GM21576 (cell line): ENCODE data around the gene PIK3C2G.
"Not testable (repeated sequence)": the region's sequence is repeated elsewhere in the genome, so short reads cannot be mapped to it uniquely, and the experiment has no call there.

Experiments
- ATAC-seq: cut with Tn5 transposase; IDR thresholded peaks from one replicate; pipeline ENCODE4 v1.9.1; 2021; ENCODE audit warnings: mild to moderate bottlenecking, moderate library complexity; ENCODE audit not compliant: unreplicated experiment

Gene PIK3C2G, protein sequence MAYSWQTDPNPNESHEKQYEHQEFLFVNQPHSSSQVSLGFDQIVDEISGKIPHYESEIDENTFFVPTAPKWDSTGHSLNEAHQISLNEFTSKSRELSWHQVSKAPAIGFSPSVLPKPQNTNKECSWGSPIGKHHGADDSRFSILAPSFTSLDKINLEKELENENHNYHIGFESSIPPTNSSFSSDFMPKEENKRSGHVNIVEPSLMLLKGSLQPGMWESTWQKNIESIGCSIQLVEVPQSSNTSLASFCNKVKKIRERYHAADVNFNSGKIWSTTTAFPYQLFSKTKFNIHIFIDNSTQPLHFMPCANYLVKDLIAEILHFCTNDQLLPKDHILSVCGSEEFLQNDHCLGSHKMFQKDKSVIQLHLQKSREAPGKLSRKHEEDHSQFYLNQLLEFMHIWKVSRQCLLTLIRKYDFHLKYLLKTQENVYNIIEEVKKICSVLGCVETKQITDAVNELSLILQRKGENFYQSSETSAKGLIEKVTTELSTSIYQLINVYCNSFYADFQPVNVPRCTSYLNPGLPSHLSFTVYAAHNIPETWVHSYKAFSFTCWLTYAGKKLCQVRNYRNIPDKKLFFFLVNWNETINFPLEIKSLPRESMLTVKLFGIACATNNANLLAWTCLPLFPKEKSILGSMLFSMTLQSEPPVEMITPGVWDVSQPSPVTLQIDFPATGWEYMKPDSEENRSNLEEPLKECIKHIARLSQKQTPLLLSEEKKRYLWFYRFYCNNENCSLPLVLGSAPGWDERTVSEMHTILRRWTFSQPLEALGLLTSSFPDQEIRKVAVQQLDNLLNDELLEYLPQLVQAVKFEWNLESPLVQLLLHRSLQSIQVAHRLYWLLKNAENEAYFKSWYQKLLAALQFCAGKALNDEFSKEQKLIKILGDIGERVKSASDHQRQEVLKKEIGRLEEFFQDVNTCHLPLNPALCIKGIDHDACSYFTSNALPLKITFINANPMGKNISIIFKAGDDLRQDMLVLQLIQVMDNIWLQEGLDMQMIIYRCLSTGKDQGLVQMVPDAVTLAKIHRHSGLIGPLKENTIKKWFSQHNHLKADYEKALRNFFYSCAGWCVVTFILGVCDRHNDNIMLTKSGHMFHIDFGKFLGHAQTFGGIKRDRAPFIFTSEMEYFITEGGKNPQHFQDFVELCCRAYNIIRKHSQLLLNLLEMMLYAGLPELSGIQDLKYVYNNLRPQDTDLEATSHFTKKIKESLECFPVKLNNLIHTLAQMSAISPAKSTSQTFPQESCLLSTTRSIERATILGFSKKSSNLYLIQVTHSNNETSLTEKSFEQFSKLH (N-terminal part only)

DNA sequence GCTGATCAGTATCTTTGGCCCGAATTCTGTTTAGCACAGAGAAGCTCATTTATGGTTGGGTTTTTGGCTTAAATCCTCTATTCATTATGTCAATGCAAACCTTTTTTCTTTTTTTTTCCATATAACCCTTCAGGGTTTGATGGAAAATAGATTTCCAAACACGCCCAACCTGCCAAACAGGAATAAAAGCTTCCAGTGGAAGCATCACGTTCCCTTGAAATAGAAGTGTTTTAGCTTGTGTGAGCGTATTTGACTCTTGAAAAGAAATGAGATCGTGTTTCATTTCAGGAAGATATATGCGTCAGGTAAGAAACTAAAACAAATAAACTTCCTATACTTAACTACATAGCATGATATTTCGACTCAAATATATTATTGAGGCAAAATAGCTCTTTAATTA is at the start of gene PIK3C2G:
Gene PIK3C2G, plus strand, starts transcription at position 246 of the 400 bp plus-strand sequence. CDS start 20,564 bp downstream, outside the sequence.
- ATAC-seq = no peak

DNA sequence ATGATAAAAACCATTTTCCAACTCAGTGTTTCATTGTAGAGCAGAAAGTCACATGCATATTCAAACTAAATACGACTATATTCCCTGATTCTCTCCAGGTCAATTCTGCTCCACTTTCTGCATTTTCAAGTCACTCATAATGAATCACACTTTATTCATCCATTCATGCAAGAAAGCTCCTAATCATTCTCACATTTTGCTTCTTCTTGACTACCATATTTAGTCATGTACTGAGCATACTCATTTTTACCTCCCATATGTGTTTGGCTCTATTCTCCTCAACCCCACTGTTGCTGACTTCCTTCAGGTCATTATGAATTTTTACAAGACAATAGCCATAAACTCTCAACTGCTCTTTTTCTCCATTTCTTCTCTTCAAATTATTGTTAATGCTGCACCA is 43.4 kb upstream of the PIK3C2G start:
- no peak for ATAC-seq

DNA sequence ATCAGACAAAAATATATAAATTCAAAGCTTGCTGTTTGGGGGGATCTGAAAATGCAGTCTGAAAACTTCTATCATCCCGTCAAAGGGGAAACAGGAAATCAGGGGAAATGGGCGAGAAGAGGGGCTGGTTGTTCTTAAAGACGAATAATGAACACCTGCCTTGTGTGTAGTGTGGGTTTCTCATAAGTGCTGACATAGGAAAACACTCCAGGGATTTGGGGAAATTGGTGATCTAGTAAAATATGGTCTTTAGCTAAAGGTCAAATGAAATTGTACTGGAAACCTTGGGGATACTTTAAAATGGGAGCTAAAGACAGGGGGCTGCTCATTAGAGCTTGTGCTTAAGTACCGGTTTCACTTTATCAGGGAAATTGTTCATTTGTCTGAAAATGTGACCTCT is 39.6 kb upstream of the PIK3C2G start:
- no peak for ATAC-seq

DNA sequence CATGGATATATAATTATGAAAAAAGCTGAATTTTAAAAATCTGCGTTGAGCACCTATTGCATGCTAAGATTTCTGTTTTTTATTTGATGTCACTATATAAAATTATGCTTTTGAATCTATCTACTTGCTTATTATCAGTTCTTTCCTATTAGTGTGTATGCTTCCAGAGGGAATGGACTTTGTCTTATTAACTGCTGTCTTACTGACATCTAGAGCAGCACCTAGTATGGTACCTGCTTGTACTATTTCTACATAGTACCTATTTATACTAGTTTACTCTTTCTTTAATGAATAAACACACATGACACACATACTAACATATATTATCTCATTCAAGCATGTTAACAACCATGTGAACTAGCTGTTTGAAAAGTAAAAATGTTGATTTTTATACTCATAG is 38.6 kb upstream of the PIK3C2G start:
- no peak for ATAC-seq

DNA sequence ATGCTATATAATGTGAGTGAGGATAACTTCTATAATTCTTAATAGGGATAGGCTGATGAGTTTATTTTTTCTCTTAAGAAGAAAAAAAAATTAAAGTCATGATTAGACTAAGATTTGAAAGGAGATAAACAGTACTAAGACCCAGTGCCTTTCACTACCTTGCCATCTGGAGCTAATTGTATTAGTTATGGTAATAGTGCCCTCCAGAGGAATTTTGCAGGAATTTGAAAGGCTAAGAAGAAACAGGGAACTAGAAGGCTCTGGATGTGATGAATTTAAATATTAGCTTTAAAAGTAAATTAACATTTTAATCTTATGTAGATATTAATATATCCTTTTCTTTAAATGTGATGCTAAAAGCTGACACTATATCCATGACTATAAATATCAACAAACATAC is 36.6 kb upstream of the PIK3C2G start:
- ATAC-seq = no peak

DNA sequence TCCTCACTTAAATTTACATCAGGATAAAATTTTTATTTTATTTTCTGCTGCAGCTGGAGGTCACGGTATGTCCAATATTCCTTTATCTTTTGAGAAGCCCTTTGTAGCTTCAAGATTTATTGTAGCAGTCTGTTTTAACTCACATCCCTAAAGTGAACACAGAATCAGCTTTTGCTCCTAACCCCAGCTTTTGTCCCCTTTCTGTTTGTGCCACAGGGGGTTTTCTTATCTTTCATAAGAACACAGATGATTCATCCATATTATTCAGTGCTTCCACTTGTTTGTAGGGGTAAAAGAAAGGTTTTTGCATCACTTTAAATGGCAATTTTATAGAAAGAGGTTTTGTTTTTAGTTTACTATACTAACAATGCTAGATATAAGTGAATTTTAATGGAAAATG is 21.8 kb upstream of the PIK3C2G start:
- no peak for ATAC-seq

DNA sequence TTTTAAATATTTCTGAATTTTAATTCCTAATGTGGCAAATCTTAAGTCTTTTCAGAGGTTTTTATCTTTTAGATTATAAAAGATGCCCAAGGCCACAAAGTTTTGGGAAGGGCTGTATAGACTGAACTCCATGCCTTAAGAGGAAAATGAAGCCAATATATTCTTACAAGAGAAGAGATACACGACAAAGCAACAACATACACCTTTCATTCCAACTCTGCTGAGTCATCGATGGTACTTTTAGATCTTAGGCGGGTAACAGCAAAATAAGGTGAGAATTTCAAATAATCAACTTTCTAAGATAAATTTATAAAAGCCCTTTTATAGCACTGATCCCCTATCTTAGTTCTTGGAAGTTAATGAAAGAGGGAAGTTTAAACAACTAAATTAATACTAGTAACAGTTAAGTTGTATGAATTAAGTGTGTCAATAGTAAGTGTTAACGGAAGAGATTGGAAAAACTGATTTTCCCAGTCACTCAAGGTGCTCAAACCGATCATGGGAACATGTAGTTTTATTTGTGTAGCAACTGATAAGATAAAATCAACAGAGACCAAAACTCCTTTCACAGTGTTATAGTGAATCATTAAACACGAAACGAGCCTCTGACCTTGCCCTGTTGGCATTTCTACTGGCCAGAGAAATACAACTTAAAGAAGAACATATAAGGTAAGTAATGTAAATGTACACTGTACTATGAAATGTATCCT is 18.8 kb upstream of the PIK3C2G start:
- no peak for ATAC-seq

DNA sequence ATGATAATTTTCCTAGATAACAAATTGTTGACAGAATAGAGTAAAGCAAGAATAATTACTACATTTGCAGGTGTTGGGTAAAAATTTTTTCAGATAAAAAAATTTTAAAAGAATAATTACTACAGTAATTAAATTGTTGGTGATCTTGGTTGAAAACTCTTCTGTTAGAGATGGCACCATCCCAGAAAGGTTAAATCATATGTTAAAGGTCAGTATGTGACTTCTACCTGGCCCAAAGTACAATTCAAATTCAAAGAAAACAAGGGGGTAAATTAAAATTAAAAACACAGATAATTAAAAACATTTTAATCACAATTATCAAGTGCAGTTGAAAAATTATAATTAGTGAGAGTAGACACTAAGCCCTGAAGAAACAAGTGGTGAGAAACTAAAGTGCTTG is 18.1 kb upstream of the PIK3C2G start:
- no peak for ATAC-seq

DNA sequence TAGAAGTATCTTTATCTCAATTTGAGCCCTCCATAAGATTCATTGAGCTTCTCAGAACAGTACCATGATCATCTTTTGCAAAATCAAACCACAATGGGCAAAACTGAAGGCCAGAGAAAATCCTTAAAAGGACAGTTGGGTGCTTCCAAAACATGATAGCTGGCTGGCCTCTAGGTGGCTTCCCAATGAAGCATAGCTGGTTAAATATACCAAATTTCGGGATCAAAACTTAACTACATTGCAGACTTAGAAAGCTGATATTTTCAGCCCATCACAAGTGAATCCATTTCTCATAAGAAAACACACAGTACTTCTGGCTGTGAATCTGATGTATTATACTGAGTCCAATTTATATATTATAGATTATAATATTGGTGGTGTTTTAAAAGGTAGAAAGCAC is 15.3 kb upstream of the PIK3C2G start:
- no peak for ATAC-seq

DNA sequence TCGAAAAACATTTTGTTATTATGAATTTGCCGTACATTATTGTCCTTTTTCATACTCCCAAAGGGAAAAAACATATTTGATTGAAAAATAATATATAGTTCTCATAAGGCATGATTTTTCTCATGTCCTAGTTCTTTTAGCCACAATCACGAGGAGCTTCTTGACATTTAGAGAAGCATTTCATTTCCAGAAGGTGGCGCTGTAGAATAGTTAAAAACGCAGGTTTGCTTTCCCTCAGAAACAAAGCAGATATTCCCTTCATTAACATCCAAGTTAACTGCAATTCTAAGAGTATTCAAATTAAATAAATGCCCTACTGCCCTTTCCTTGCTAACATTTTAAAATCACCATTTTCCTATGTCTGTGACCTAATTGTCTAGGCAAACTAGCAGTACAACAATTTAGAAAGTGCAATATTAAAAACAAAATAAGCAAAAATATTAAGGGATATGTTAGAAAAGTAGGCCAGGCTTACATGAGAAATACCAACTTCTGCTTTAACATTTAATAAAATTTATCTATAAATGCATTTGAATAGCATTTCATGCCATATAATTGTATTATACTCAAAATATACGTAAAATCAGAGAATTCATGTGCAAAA is 10.9 kb upstream of the PIK3C2G start:
- ATAC-seq = no peak

DNA sequence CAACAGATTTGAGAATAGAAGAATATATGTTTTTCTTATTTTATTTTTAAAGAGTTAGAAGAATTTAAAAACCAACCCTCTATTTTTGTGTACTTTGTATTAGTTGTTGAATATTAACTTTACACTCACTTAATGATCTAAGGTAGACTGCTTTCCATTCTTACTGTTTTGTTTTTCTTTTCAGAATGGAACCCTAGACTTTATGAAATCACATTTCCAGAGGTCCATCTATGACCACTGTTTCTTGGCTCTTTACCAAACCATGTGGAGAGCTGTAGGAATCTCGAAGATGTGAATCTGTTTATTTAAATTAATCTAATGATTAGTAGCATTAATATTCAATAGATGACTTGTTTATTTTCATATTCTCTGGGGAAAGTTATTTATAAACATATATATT is 7.2 kb upstream of the PIK3C2G start:
- no peak for ATAC-seq

DNA sequence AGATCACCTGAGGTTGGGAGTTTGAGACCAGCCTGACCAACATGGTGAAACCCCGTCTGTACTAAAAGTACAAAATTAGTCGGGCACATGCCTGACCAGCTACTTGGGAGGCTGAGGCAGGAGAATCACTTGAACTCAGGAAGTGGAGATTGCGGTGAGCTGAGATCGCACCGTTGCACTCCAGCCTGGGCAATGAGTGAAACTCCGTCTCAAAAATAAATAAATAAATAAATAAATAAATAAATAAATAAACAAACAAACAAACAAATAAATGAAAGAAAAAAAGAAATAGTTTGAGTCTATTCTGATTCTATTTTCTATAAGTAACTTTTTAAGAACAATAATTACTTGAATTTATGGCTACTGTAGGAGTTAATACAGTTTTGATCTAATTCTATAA is 6.3 kb upstream of the PIK3C2G start:
- not testable (repeated sequence) for ATAC-seq

DNA sequence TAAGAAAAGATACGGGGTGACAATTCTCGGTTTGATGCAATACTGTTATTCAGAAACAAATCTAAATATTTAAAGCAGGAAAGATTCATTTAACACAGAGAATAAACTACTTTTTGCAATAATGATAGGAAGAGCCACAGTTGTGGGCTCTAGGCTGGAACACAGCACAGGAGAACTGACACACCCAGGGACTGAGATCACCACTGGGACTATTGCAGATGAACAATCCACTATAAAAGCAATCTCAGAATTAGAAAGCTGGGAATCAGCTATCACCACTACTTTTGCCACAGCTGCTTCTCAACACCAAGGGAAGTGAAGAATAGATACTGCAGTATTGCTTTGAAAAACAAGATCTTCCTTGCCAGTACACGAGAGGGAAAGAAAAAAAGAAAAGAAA is 4.1 kb upstream of the PIK3C2G start:
- ATAC-seq = no peak

DNA sequence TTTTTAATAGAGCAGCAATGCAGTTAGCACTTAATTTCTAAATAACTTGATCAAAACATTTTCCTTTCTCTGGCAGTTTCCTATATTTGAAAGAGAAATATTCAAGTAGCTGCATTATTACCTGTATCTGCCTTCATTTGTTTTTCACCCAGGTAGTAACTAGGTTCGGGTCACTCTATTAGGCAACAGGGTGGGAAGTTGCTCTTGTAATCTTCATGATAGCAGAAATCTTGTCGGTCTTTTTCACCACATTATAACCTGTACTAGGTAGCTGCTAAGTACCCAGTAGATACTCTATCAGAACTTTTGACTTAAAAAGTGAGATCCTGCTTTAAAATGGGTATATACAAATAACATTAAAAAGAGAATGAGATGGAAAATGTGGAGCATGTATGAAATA is 2.4 kb upstream of the PIK3C2G start:
- no peak for ATAC-seq

DNA sequence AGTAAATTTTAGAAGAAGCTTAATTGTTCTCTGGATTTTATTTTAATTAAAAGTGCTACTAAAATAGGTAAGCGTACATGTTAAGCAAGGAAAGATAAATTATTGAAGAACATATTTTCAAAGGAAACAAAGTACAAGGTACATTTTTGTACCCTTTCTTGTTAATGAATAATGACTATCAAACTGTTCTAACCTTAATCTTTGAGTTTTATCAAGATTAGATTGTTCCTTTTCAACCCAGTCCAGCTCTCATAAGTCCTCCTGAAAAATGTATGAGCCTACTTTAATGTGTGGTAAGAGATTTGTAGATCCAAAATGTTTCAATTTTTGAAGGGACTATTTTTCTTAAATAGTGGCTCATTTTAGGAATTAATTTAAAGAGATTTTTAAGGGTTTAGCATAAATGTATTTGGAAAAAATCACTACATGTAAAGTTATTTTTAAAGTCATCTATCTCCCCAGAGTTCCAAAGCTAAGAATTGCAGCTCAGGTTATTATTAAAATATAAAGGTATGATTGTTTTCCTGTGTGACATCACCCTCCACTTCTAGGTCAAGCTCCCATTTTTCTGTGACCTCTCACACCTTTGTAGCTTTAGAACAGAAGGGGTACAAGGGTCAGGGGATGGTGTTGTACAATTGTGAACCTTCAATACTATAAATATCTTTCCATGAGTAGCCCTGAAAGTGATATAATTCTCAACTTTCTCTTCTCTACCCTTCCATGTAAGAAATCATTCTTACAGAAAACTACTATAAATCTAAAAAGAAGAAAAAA is 1.2 kb upstream of the PIK3C2G start:
- no peak for ATAC-seq

DNA sequence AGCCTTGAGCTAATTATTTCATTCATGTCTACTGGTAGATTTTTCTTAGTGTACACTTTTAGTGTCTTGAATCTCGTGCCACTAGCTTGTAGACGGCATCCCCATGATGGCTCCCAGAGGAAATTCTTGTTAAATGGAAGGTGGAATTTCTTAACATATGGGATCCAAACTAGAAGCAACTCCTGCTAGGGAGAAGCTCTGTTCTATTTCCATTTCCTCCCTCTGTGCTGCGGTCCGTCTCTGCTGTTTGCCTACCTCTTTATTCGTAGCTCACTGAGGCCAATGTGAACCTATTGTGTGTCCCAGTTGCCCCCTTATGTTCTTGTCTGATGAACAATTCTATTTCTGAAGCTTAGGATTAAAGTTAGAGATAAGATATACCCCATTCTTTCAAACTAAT is 588 bp downstream of the PIK3C2G start:
- ATAC-seq = no peak

DNA sequence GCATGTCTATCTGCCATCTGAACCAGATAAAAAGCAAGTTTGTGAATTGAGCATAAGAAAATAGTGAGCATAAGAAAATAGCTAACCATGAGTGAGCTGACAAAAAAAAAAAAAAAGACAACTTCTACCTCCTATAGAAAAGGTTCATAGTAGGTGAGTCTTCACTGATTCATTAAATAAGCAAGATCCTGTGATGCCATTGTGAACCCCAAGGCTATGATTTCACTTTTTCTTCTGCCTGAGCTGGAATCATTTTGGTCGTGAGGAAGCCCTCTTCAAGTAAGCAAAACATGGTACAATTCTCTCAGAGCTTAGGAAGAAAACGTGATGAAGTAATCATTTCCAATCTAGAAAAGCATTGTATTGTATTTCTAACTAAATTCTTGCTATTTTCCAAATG is 1.2 kb downstream of the PIK3C2G start:
- ATAC-seq = no peak

DNA sequence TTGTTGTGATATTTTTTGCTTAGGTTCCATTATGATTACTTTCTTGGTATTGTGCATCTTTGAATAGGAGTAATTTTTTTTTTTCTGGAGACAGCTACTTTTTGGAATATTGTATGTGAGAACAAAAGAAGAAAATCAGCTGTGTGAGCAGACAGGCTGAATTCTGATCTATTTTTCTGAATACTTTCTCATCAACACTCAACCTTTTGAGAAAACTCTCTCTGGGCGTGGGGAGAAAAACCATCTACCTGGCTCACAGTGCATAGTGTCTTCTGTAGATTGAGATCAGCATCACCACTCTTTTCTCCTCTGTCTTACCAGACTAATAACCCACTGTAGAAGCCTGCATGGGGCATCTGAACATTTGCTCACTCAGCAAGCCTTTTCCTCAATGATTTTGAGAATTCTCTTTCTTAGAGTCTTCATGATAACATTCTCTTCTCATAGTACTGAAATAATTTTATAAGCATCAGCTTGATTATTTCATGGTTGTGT is 3.3 kb downstream of the PIK3C2G start:
- no peak for ATAC-seq

DNA sequence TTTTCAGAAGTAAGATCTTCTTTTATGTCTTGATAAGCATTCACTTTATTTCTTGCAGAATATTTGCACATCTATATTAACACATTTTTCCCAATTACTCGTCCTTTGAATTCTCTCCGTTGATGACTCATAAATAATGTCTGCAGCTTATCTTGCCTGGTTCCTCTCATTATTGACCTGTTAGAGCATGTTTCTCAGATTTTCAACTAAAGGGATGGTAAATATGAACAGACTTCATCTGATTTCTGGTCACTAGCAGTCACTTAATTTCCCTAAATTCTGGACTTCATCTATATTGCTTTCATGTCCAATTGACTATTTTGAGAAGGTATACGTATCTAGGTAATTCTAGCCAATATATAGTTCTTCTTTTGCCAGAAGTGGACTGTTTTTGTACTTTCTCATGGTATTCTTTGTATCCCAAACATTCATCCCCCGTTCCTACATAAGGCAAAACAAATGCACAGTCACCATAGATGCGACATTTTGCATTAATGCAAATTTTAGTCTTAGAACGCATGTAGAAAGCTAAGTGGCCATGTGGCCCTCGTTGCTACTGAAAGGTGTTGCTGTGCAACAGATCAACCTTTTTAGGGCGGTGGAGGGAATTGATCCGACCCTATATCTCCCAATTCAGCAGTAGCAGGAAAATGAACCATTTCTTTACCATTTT is 6.2 kb downstream of the PIK3C2G start:
- no peak for ATAC-seq
